Spleen (tissue), 7 donors: ENCODE results near the gene SPA17.

Experiments used
- POLR2A ChIP-seq, 3 donors: fragments of 450-650 bp; IDR thresholded peaks; one replicate each; pipeline ENCODE4 v1.5.1; 2017; ENCODE audit warnings: antibody characterized with exemption in 3 of 3, mild to moderate bottlenecking in 1 of 3
- POLR2AphosphoS5 ChIP-seq, 3 donors: sonication (generic); formaldehyde crosslinking; IDR thresholded peaks; one replicate each; pipeline ENCODE4 v1.5.1; 2017; ENCODE audit warnings: antibody characterized with exemption in 3 of 3
- TF ChIP-seq, protein P1 (sequence below), 11 experiments: fragments of 200-600 bp in 7 of 11; fragments of 450-650 bp in 4 of 11; sonication (generic) in 4 of 11; IDR thresholded peaks in 8 of 11; conservative IDR thresholded peaks in 3 of 11; 1 replicate in 7 of 11; 2 replicates in 4 of 11; pipeline versions ENCODE4 v1.4.0 to v1.8.0; 2016 to 2021; ENCODE audit warnings: antibody characterized with exemption in 11 of 11, inconsistent platforms in 4 of 11, mild to moderate bottlenecking in 1 of 11
- donor health status: DM: no; HTN: no; CAD: no; lungs with moderate emphysema.
- donor health status: DM: no; HTN: no; CAD: no.
- donor health status: DM: no; HTN: no; CAD: no.

DNA sequence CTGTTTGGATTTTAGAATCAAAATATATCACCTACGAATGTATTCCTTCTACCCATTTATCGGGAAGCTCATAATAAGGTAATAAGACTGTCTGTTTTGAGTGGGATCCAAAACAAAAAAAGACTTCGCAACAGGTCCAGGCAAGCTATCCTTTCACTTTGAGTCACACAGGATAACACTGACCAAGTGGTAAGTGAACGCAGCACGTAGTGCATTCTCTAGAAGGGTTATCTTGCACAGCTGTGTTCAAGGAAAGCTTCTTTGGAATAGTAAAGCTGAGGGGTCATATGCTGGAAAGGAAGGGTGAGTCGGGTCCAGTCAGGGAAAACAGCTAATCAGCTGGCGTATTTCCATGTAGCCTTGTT, 43.7 kb downstream of the SPA17 start:
- TF ChIP-seq, protein P1, sequence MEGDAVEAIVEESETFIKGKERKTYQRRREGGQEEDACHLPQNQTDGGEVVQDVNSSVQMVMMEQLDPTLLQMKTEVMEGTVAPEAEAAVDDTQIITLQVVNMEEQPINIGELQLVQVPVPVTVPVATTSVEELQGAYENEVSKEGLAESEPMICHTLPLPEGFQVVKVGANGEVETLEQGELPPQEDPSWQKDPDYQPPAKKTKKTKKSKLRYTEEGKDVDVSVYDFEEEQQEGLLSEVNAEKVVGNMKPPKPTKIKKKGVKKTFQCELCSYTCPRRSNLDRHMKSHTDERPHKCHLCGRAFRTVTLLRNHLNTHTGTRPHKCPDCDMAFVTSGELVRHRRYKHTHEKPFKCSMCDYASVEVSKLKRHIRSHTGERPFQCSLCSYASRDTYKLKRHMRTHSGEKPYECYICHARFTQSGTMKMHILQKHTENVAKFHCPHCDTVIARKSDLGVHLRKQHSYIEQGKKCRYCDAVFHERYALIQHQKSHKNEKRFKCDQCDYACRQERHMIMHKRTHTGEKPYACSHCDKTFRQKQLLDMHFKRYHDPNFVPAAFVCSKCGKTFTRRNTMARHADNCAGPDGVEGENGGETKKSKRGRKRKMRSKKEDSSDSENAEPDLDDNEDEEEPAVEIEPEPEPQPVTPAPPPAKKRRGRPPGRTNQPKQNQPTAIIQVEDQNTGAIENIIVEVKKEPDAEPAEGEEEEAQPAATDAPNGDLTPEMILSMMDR (IDR thresholded peaks at IDR 0.05 in 8 of 11, conservative IDR thresholded peaks at IDR 0.05 in 3 of 11): no peak
- TF ChIP-seq POLR2A (IDR thresholded peaks at IDR 0.05) (no peak), POLR2AphosphoS5 (IDR thresholded peaks at IDR 0.05) (no peak)
